Fibroblast of villous mesenchyme (primary cell): ENCODE measurements around the gene NUP205. TPM values are rescaled to one million over a fixed set of nuclear protein-coding genes. Genes with fewer than 3 reads are reported as not detected.

Source experiments
- DNase-seq: peaks from one replicate; pipeline ENCODE4 v3.0.0-alpha.2; 2010; ENCODE audit warnings: low read depth
- H3K4me3 ChIP-seq: 2 replicates; pipeline ENCODE4 v1.5.1; 2011; ENCODE audit warnings: low read depth, mild to moderate bottlenecking, low read length
- CTCF ChIP-seq: IDR thresholded peaks from 2 replicates; pipeline ENCODE4 v1.5.1; 2012; ENCODE audit warnings: low read depth, mild to moderate bottlenecking, low read length; ENCODE audit not compliant: insufficient read depth
- total RNA-seq: library from RNA; depleted of rRNA; stranded (reverse); fragments of >200 nt; gene quantifications from 2 replicates; pipeline ENCODE4 v1.2.3, GENCODE V29; 2012

Gene NUP205
- total RNA-seq, 1 donor = 75.6 TPM

- peak; percentile 36 for DNase-seq
- no peak for TF ChIP-seq CTCF
- H3K4me3 ChIP-seq = no peak overlapping the region
These were observed 44.6 kb downstream of the NUP205 start for GRCh38 chr7:135602304-135602703.

- TF ChIP-seq CTCF = no peak
- no peak for DNase-seq
- no peak overlapping the region for H3K4me3 ChIP-seq
These were observed 58.4 kb downstream of the NUP205 start for GRCh38 chr7:135616136-135616535.

GRCh38 chr7:135617781-135618180 lies 60.1 kb downstream of the NUP205 start:
- DNase-seq = no peak
- no peak overlapping the region for H3K4me3 ChIP-seq
- TF ChIP-seq CTCF = no peak

GRCh38 chr7:135618510-135618909 lies 60.8 kb downstream of the NUP205 start:
- DNase-seq = no peak
- TF ChIP-seq CTCF = no peak
- no peak overlapping the region for H3K4me3 ChIP-seq

GRCh38 chr7:135620447-135620846 lies 62.7 kb downstream of the NUP205 start:
- DNase-seq = no peak
- no peak overlapping the region for H3K4me3 ChIP-seq
- TF ChIP-seq CTCF = no peak

GRCh38 chr7:135620980-135621850 lies 63.5 kb downstream of the NUP205 start:
- no peak overlapping the region for H3K4me3 ChIP-seq
- TF ChIP-seq CTCF = peak; percentile 81
- peak; percentile 84 for DNase-seq
